Measurements from ENCODE around the gene FOXS1. TPM values are rescaled to one million over a fixed set of nuclear protein-coding genes. Genes with fewer than 3 reads are reported as not detected.

The FOXS1 gene
- total and polyA plus RNA-seq, 2 experiments from 2014 or later = 0.26 TPM; not detected in 1

- Histone ChIP-seq H3K9me2 (ENCODE audit: insufficient read depth) (0 out of 2 replicates have a peak, but pooled peaks cover 5% of the 10 kb centered on the region), H3K4me2 (no peak overlapping the region), H3K4me3 (no peak overlapping the region), H2AFZ (peak overlapping the region; percentile 66; the same call in 1 of the 2 replicates), H4K20me1 (replicated peaks; ENCODE audit: insufficient read depth) (no peaks in the 10 kb centered on the region), H3K36me3 (ENCODE audit: insufficient read depth) (no peaks in the 10 kb centered on the region), H3K27ac (ENCODE audit: low read depth) (no peak overlapping the region), H3K79me2 (replicated peaks; ENCODE audit: insufficient read depth) (no peaks in the 10 kb centered on the region), H3K27me3 (ENCODE audit: insufficient read depth) (peaks cover 19% of the 10 kb centered on the region), H3F3A (replicated peaks; ENCODE audit: low read depth) (0 out of 2 replicates have a peak, but pooled peaks cover 2% of the 10 kb centered on the region), H3K4me1 (ENCODE audit: insufficient read depth) (peaks cover 21% of the 10 kb centered on the region; the same call in 1 of the 2 replicates)
- H3K27me3 Mint-ChIP-seq (ENCODE audit: insufficient read depth, low read depth, poor library complexity) = peaks cover 5% of the 10 kb centered on the region
- H3K4me3 Mint-ChIP-seq = no peak overlapping the region
- DNase-seq (ENCODE audit: low spot score) (no peak), ATAC-seq (no peak)
- TF ChIP-seq REST (IDR thresholded peaks at IDR 0.05; ENCODE audit: unreplicated experiment) = no peak
- TF ChIP-seq ZNF331 (CRISPR knock-in tag; IDR thresholded peaks at IDR 0.05; ENCODE audit: low read depth) = no peak
- no peak for TF ChIP-seq CREB1 (CRISPR knock-in tag; IDR thresholded peaks at IDR 0.05; ENCODE audit: low read depth)
- TF ChIP-seq EZH2phosphoT487 (IDR thresholded peaks at IDR 0.05; ENCODE audit: unreplicated experiment) = no peak
- TF ChIP-seq ZNF114 (CRISPR knock-in tag; IDR thresholded peaks at IDR 0.05) = no peak
- no peak for TF ChIP-seq EZH2 (IDR thresholded peaks at IDR 0.05; ENCODE audit: low read depth, unreplicated experiment)
- no peak for TF ChIP-seq STAT1 (IDR thresholded peaks at IDR 0.05; ENCODE audit: unreplicated experiment)
- no peak for TF ChIP-seq POLR2AphosphoS5 (IDR thresholded peaks at IDR 0.05; ENCODE audit: low read depth)
- no peak for TF ChIP-seq ETS1 (IDR thresholded peaks at IDR 0.05)
- TF ChIP-seq CTCF (conservative IDR thresholded peaks at IDR 0.05; ENCODE audit: low read depth in 2 of 2) = no peak
- no peak for TF ChIP-seq JUNB (IDR thresholded peaks at IDR 0.05; ENCODE audit: unreplicated experiment)
- TF ChIP-seq NANOG (IDR thresholded peaks at IDR 0.05; ENCODE audit: borderline replicate concordance) = no peak
- no peak for TF ChIP-seq ZNF462 (CRISPR knock-in tag; IDR thresholded peaks at IDR 0.05)
- no peaks in the 10 kb centered on the region for H3K36me3 Mint-ChIP-seq (ENCODE audit: low read depth)
- no peak overlapping the region for H3K27ac Mint-ChIP-seq
- peaks cover 24% of the 10 kb centered on the region for H3K4me1 Mint-ChIP-seq
- peaks cover 18% of the 10 kb centered on the region; the same call in 2 of the 3 replicates for H3K9me3 Mint-ChIP-seq
Observed at GRCh38 chr20:31843881-31844280, 1.5 kb downstream of the FOXS1 start.
